Measurements from ENCODE around the gene CDC42BPB.

CDC42BPB gene

DNA sequence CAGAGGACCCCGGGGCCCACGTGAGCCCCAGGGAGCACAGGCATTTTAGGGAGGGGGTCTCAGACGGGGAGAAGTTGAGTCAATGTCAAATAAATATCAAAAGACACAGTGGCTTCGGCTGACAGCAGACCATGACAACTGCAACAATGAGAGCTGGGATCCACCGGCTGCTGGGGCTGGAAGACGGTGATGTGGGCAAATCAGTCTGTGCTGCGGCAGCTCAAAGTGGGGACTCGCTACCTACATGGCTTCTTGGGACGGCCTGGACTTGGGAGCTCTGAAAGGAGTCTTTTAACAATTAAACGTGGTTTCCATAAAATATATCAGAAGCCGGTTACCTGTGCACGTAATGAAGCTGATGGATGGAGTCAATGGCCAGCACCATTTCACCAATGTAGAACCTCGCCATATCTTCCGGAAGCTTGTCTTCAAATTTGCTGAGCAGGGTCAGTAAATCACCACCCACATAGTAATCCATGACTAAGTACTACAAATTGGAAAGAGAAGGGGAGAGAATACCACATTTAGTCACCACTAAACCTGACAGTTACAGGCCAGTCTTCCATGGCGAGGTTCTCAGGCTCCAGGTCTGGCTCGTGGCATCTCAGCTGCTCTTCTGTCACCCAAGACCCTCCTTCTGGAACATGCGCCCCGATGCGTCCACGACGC, 58.0 kb downstream of the CDC42BPB start:
- DNase-seq (ENCODE audit: low read depth, low spot score): no peak

DNA sequence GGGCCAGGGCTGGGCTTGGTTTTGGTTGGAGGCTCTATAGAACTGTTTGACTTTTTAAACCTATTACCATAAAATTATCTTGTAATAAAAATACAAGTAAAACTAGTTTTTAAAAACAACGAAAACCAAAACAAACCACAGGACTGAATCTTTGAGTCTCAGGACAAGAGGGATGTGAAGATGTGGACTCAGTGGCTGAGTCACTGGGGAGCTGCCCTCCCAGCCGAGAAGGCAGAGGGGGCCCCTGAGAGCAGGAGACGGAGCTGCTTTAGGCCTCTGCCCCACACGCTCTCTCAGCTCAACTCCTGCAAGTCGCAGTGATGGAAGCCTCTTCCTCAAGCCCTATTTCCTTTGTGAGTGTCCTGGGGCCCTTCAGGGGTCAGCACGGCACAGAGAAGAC, 59.0 kb downstream of the CDC42BPB start:
- no peak for DNase-seq (ENCODE audit: low read depth, low spot score)

- DNase-seq (ENCODE audit: low read depth, low spot score): no peak
These were observed 60.4 kb downstream of the CDC42BPB start for GRCh38 chr14:102996941-102997340.

GRCh38 chr14:102994689-102995088, 62.7 kb downstream of the CDC42BPB start:
- no peak for DNase-seq (ENCODE audit: low read depth, low spot score)

- no peak for DNase-seq (ENCODE audit: low read depth, low spot score)
These were observed 63.8 kb downstream of the CDC42BPB start for GRCh38 chr14:102993523-102993922.

GRCh38 chr14:102991376-102991775, 66.0 kb downstream of the CDC42BPB start:
- no peak for DNase-seq (ENCODE audit: low read depth, low spot score)

- no peak for DNase-seq (ENCODE audit: low read depth, low spot score)
These were observed 69.3 kb downstream of the CDC42BPB start for GRCh38 chr14:102988054-102988453.

- no peak for DNase-seq (ENCODE audit: low read depth, low spot score)
These were observed 70.4 kb downstream of the CDC42BPB start for GRCh38 chr14:102986810-102987579.

- DNase-seq (ENCODE audit: low read depth, low spot score): no peak
These were observed 71.7 kb downstream of the CDC42BPB start for GRCh38 chr14:102985665-102986064.

DNA sequence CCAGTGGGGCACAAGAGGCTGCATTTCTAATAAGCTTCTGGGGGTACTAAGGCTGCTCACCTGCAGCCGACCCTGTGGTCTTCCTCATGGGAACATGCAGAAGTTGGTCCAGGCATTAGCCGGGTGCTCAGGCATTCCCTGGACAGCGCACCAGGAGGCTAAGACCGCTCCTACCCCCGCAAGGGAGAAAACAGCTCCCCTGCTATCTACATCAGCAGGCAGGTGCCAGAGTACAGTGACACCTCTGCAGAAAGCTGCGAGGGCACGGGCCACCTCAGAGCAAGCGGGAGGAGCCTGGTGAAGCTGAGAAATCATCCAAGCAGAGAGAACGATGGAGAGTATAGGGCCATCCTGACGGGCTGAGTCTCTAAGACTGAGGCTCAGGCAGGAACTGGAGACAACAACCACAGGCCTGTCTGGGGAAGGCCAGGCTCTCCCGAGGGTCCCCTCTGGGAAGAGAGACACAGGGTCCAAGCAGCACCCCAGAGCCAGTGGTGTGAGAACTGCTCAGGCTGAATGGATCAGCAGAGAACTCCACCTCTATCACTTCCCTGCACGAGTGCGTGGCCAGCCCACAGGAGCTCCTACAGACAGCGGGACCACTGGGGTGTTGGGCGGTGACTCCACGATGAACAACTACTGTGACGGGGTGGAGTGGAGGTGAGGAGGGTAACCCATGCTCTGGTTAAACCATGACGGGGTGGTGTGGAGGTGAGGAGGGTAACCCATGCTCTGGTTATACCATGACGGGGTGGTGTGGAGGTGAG, 72.8 kb downstream of the CDC42BPB start:
- DNase-seq (ENCODE audit: low read depth, low spot score): no peak

GRCh38 chr14:102983496-102983895, 73.9 kb downstream of the CDC42BPB start:
- no peak for DNase-seq (ENCODE audit: low read depth, low spot score)

DNA sequence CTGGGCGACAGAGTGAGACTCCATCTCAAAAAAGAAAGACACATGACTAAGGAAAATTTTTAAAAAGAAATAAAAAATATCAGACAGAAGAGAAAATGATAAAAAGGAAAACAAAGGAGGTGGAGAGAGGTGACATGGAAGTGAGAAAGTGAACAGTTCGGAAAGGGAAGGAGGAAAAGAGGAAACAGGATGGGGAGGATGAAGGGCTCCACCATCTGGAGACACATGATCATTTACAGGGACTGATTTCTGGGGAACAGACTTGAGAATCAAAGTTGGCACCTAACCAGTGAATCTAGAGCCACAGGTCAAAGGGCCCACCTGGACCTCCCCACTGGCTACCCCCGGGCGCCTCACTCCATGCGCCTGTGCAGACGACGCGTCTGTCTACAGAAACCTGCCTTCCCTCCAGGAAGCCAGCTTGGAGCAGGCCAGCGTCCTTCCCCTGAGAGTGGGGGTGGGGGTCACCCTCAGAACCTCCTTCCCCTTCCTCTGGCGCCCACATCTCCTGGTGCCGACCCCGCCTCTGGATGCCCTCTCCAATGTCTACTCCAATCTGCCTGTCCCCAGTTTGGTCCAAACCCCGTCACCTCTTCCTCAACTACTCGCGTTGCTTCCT, 74.4 kb downstream of the CDC42BPB start:
- no peak for DNase-seq (ENCODE audit: low read depth, low spot score)

DNA sequence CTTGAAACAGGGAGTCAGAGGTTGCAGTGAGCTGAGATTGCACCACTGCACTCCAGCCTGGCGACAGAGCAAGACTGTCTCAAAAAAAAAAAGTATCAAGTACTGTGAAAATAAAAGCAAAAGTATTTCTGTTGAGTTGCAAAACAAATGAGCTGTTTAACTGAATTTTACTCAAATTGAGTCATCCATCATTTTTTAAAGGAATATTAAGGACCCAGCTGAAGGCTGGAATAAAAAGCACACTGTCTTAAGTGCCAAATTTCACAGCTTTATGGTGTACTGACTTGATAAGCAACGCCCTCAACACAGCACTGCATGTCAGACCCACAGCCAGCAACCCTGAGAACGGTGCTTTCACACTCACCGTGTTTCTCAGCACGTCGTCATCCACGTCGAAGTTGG, 76.9 kb downstream of the CDC42BPB start:
- DNase-seq (ENCODE audit: low read depth, low spot score): no peak

GRCh38 chr14:102979406-102979805, 77.9 kb downstream of the CDC42BPB start:
- no peak for DNase-seq (ENCODE audit: low read depth, low spot score)

GRCh38 chr14:102977475-102977874, 79.9 kb downstream of the CDC42BPB start:
- DNase-seq (ENCODE audit: low read depth, low spot score): no peak

- DNase-seq (ENCODE audit: low read depth, low spot score): no peak
These were observed 81.7 kb downstream of the CDC42BPB start for GRCh38 chr14:102975662-102976061.

DNA sequence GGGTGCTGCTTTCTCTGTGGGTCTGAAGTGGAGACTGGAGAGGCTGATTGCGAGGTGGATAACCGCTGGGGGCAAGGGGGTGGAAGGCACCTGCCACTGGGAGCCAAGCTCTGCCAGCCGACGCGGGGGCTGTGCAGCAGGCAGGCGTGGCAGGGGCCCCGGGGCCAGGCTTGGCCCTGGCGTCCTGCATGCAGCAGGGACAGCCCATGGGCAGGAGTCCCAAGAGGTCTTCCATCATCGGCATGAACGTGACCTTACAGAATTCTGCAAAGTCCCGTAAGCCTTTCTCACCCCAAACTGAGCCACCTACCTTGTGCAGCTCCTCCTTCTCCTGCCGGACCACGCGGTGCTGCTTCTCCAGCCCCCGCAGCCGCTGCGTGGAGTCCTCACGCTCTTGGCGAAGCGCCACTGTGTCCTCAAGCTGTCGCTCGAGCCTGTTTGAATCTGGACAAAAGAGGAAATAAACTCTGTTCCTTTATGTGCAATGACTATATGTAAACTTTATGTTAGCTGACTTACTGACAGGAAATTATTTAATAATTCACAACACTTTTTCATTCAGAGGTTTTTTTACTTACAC, 83.6 kb downstream of the CDC42BPB start:
- DNase-seq (ENCODE audit: low read depth, low spot score): no peak

DNA sequence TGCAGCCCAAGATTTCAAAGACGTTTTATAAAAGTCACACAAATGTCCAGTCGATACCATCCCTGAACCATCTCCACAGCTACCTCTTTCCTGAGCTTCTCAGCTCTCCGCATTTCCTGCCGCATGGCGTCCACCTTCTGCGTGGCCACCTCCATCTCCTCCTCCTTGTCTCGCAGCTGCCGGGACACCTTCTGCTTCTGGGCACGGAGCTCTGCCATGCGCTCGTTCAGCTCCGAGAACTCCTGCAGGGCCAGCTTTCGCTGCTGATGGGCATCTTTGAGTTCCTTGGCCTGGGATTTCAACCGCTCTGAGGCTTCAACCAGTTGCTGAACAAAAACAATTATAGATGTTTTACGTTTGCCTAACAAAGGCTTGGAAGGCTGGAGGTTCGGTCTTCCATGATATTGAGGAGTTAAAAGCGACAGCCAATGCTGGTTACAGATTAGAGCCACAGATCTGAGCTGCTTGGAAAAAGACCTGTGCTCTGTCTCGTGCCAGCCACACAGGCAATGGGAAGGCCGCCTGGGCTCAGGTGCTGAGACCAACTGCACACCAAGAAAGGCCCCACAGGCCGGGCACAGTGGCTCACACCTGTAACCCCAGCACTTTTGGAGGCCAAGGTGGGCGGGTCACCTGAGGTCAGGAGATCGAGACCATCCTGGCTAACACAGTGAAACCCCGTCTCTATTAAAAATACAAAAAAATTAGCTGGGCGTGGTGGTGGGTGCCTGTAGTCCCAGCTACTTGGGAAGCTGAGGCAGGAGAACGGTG, 85.3 kb downstream of the CDC42BPB start:
- no peak for DNase-seq (ENCODE audit: low read depth, low spot score)

DNA sequence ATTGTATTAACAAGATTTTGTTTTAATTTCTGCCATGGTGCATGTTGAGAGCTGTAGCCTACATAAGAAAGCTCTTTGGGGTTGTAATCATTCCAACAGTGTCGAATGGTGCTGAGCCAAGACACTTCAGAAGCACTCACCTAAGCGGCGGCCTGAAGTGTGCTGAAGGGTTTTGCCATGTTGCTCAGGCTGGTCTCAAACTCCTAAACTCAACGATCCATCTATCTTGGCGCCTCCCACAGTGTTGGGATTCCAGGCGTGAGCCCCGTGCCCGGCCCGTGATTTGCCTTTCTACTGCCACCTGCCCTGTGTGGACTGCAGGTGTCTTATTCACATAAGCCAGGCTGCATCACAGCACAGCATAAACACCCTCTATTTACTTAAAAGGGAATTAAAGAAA, 86.0 kb downstream of the CDC42BPB start:
- no peak for DNase-seq (ENCODE audit: low read depth, low spot score)

- no peak for DNase-seq (ENCODE audit: low read depth, low spot score)
These were observed 86.9 kb downstream of the CDC42BPB start for GRCh38 chr14:102970496-102970895.

DNA sequence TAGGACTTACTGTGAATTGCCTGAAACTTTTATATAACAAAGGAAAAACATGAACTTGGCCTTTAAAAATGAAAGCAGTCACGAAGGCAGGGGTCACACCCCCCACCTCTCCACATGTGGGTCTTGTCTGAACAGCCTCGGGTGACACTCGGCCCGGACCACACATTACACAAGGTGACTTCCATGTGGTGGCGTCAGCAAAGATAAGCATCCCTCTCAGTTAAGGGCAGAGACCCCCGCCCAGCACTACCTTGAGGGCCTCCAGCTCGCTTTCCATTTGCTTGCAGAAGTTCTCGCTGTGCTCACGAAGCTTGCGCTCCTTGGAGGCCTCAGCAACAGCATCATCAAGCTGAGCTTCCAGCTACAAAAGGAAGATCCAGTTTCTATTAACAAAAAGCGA, 87.4 kb downstream of the CDC42BPB start:
- no peak for DNase-seq (ENCODE audit: low read depth, low spot score)

Measured in activated naive CD8-positive, alpha-beta T cell treated with anti-CD3 and anti-CD28 coated beads, Interleukin-2, amount 50 U/mL, for 16 hours (primary cell).